HCT116 (cell line): ENCODE data around the gene S1PR2.
A peak's percentile ranks its signal among the peaks of the same experiment; 100 is the strongest.

Experiments used
- EZH2 ChIP-seq: fragments of 200-600 bp; sonication (generic); IDR thresholded peaks from 2 replicates; pipeline ENCODE4 v1.6.1; 2017; ENCODE audit warnings: antibody characterized with exemption, mixed run types
- EZH2phosphoT487 ChIP-seq: fragments of 200-600 bp; IDR thresholded peaks from 2 replicates; pipeline ENCODE4 v1.6.1; 2018; ENCODE audit warnings: antibody characterized with exemption, borderline replicate concordance
- POLR2A ChIP-seq: IDR thresholded peaks from 2 replicates; pipeline ENCODE4 v1.7.0; 2011; ENCODE audit warnings: borderline replicate concordance; ENCODE audit not compliant: insufficient read depth, insufficient read length; ENCODE audit errors: extremely low read depth
- POLR2AphosphoS5 ChIP-seq: IDR thresholded peaks from 2 replicates; pipeline ENCODE4 v1.6.1; 2011; ENCODE audit warnings: mild to moderate bottlenecking, low read depth, low read length, moderate library complexity
- RAD21 ChIP-seq: IDR thresholded peaks from 2 replicates; pipeline ENCODE4 v1.6.1; 2012; ENCODE audit warnings: low read depth, mild to moderate bottlenecking
- TCF7L2 ChIP-seq: IDR thresholded peaks from 2 replicates; pipeline ENCODE4 v1.7.0; 2011; ENCODE audit warnings: borderline replicate concordance, inconsistent platforms; ENCODE audit not compliant: insufficient read depth, insufficient read length; ENCODE audit errors: extremely low read depth
- YY1 ChIP-seq: IDR thresholded peaks from 2 replicates; pipeline ENCODE4 v1.6.1; 2011; ENCODE audit warnings: low read length, low read depth, moderate library complexity, mild to moderate bottlenecking; ENCODE audit not compliant: insufficient replicate concordance; ENCODE audit errors: extremely low read depth
- ZFX ChIP-seq: fragments of 450-650 bp; IDR thresholded peaks from 2 replicates; pipeline ENCODE4 v1.6.1; 2017
- TF ChIP-seq, protein P1 (sequence below), 3 experiments: fragments of 200-600 bp in 1 of 3; sonication (generic) in 1 of 3; IDR thresholded peaks in 2 of 3; conservative IDR thresholded peaks in 1 of 3; 2 replicates each; pipeline ENCODE4 v1.5.1; 2012 to 2017; ENCODE audit warnings: low read depth in 2 of 3, low read length in 2 of 3, antibody characterized with exemption in 1 of 3, borderline replicate concordance in 1 of 3, control low read depth in 1 of 3, mild to moderate bottlenecking in 1 of 3, mixed read lengths in 1 of 3, mixed run types in 1 of 3, moderate library complexity in 1 of 3; ENCODE audit not compliant: insufficient read depth in 1 of 3
- TF ChIP-seq, protein P2 (sequence below): IDR thresholded peaks from 2 replicates; pipeline ENCODE4 v1.6.1; 2012
- TF ChIP-seq, protein P3 (sequence below): IDR thresholded peaks from 2 replicates; pipeline ENCODE4 v1.6.1; 2011; ENCODE audit warnings: mild to moderate bottlenecking, low read length, moderate library complexity; ENCODE audit not compliant: insufficient replicate concordance; ENCODE audit errors: extremely low read depth

DNA sequence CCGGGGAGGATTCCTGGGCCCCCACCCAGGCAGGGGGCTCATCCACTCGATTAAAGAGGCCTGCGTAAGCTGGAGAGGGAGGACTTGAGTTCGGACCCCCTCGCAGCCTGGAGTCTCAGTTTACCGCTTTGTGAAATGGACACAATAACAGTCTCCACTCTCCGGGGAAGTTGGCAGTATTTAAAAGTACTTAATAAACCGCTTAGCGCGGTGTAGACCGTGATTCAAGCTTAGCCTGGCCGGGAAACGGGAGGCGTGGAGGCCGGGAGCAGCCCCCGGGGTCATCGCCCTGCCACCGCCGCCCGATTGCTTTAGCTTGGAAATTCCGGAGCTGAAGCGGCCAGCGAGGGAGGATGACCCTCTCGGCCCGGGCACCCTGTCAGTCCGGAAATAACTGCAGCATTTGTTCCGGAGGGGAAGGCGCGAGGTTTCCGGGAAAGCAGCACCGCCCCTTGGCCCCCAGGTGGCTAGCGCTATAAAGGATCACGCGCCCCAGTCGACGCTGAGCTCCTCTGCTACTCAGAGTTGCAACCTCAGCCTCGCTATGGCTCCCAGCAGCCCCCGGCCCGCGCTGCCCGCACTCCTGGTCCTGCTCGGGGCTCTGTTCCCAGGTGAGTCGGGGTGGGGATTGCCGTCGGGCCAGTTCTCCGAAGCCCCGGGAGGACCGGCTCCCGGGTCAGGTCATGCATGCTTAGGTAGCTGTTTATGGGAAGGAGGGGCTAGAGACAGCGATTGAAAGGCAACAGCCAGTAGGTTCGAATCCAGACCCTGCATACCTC lies 39.7 kb upstream of the S1PR2 start, which contains the start of gene ICAM1:
- TF ChIP-seq EZH2phosphoT487: no peak
- peak; percentile 56 for TF ChIP-seq POLR2AphosphoS5
- TF ChIP-seq, protein P1, sequence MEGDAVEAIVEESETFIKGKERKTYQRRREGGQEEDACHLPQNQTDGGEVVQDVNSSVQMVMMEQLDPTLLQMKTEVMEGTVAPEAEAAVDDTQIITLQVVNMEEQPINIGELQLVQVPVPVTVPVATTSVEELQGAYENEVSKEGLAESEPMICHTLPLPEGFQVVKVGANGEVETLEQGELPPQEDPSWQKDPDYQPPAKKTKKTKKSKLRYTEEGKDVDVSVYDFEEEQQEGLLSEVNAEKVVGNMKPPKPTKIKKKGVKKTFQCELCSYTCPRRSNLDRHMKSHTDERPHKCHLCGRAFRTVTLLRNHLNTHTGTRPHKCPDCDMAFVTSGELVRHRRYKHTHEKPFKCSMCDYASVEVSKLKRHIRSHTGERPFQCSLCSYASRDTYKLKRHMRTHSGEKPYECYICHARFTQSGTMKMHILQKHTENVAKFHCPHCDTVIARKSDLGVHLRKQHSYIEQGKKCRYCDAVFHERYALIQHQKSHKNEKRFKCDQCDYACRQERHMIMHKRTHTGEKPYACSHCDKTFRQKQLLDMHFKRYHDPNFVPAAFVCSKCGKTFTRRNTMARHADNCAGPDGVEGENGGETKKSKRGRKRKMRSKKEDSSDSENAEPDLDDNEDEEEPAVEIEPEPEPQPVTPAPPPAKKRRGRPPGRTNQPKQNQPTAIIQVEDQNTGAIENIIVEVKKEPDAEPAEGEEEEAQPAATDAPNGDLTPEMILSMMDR (IDR thresholded peaks at IDR 0.05 in 2 of 3, conservative IDR thresholded peaks at IDR 0.05 in 1 of 3; ENCODE audit: borderline replicate concordance in 1 of 3, insufficient read depth in 1 of 3, low read depth in 2 of 3, low read length in 2 of 3): no peak
- peak; percentile 5; the same call in 1 of the 2 replicates for TF ChIP-seq ZFX
- no peak for TF ChIP-seq TCF7L2
- TF ChIP-seq YY1: no peak
- no peak for TF ChIP-seq POLR2A
- no peak for TF ChIP-seq EZH2
- TF ChIP-seq, protein P2, sequence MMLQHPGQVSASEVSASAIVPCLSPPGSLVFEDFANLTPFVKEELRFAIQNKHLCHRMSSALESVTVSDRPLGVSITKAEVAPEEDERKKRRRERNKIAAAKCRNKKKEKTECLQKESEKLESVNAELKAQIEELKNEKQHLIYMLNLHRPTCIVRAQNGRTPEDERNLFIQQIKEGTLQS: no peak
- no peak for TF ChIP-seq RAD21
- TF ChIP-seq, protein P3, sequence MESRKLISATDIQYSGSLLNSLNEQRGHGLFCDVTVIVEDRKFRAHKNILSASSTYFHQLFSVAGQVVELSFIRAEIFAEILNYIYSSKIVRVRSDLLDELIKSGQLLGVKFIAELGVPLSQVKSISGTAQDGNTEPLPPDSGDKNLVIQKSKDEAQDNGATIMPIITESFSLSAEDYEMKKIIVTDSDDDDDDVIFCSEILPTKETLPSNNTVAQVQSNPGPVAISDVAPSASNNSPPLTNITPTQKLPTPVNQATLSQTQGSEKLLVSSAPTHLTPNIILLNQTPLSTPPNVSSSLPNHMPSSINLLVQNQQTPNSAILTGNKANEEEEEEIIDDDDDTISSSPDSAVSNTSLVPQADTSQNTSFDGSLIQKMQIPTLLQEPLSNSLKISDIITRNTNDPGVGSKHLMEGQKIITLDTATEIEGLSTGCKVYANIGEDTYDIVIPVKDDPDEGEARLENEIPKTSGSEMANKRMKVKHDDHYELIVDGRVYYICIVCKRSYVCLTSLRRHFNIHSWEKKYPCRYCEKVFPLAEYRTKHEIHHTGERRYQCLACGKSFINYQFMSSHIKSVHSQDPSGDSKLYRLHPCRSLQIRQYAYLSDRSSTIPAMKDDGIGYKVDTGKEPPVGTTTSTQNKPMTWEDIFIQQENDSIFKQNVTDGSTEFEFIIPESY: no peak
